Ovary (tissue), 3 donors: ENCODE data around the gene SPTLC1.

ENCODE experiments used
- POLR2A ChIP-seq: fragments of 450-650 bp; IDR thresholded peaks from one replicate; pipeline ENCODE4 v1.6.1; 2017; ENCODE audit warnings: antibody characterized with exemption, mild to moderate bottlenecking, moderate library complexity
- TF ChIP-seq, protein P1 (sequence below), 3 donors: fragments of 450-650 bp in 2 of 3; fragments of 200-600 bp in 1 of 3; IDR thresholded peaks; one replicate each; pipeline versions ENCODE4 v1.5.1 to v1.8.0; 2016 to 2022; ENCODE audit warnings: antibody characterized with exemption in 3 of 3, mild to moderate bottlenecking in 1 of 3
- donor health status: DM: no; HTN: no; CAD: no.

DNA sequence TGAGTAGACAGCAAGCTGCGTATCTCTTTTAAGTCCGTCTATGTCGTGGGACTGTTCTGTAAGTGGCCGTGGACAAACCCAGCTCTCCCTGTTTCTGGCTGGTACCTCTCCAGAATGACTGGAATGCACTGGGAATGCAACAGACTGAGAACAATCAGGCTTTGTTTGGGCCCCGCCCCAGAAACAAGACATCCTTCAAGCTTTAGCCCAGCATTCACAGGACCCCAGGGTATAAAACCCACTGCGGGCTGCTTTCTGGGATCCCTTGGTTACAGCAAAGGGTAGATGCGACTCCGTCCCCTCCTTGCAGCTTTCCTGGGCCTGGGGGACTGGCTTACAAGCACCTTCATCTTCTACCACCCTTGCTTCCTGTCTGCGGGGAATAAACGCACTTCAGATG, 45.6 kb upstream of the SPTLC1 start:
- TF ChIP-seq, protein P1, sequence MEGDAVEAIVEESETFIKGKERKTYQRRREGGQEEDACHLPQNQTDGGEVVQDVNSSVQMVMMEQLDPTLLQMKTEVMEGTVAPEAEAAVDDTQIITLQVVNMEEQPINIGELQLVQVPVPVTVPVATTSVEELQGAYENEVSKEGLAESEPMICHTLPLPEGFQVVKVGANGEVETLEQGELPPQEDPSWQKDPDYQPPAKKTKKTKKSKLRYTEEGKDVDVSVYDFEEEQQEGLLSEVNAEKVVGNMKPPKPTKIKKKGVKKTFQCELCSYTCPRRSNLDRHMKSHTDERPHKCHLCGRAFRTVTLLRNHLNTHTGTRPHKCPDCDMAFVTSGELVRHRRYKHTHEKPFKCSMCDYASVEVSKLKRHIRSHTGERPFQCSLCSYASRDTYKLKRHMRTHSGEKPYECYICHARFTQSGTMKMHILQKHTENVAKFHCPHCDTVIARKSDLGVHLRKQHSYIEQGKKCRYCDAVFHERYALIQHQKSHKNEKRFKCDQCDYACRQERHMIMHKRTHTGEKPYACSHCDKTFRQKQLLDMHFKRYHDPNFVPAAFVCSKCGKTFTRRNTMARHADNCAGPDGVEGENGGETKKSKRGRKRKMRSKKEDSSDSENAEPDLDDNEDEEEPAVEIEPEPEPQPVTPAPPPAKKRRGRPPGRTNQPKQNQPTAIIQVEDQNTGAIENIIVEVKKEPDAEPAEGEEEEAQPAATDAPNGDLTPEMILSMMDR (IDR thresholded peaks at IDR 0.05): no peak
- TF ChIP-seq POLR2A: no peak
